ENCODE measurements around the gene FCN3.

GRCh38 chr1:27379564-27380122 is 5.0 kb upstream of the FCN3 start:
- TF ChIP-seq, protein P1, sequence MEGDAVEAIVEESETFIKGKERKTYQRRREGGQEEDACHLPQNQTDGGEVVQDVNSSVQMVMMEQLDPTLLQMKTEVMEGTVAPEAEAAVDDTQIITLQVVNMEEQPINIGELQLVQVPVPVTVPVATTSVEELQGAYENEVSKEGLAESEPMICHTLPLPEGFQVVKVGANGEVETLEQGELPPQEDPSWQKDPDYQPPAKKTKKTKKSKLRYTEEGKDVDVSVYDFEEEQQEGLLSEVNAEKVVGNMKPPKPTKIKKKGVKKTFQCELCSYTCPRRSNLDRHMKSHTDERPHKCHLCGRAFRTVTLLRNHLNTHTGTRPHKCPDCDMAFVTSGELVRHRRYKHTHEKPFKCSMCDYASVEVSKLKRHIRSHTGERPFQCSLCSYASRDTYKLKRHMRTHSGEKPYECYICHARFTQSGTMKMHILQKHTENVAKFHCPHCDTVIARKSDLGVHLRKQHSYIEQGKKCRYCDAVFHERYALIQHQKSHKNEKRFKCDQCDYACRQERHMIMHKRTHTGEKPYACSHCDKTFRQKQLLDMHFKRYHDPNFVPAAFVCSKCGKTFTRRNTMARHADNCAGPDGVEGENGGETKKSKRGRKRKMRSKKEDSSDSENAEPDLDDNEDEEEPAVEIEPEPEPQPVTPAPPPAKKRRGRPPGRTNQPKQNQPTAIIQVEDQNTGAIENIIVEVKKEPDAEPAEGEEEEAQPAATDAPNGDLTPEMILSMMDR (IDR thresholded peaks at IDR 0.05), result no peak
- no peak for TF ChIP-seq POLR2A (IDR thresholded peaks at IDR 0.05)

Measured in ovary (tissue), 3 donors.